ENCODE data around the gene C4A.
"Not testable (repeated sequence)": the region's sequence is repeated elsewhere in the genome, so short reads cannot be mapped to it uniquely, and the experiment has no call there.

GRCh38 chr6:32009537-32009936, 27.7 kb downstream of the C4A start:
- TF ChIP-seq CTCF, POLR2A (IDR thresholded peaks at IDR 0.05): not testable (repeated sequence)

Measured in gastroesophageal sphincter (tissue), 3 donors.